Activated B cell treated with CpG ODN at 0.5 μM for 24 hours (primary cell): ENCODE measurements around the gene MYL12A. TPM values are rescaled to one million over a fixed set of nuclear protein-coding genes. Genes with fewer than 3 reads are reported as not detected.

Experiments used
- ATAC-seq: fragments of 200-7000 bp; cut with Tn5 transposase; one replicate; pipeline ENCODE4 v1.10.0; 2021; ENCODE audit warnings: low read depth, mild to moderate bottlenecking, moderate library complexity
- CTCF ChIA-PET: fragments of 350-600 bp; sonication (Branson Sonifier 250); formaldehyde crosslinking; loops from one replicate; lab custom pipeline; 2021; ENCODE audit warnings: antibody characterized with exemption; lab: Charles Lee
- POLR2A ChIA-PET: fragments of 350-600 bp; sonication (Branson Sonifier 250); formaldehyde crosslinking; loops from one replicate; lab custom pipeline; 2021; ENCODE audit warnings: antibody characterized with exemption; lab: Charles Lee
- DNase-seq: peaks from one replicate; pipeline ENCODE4 v3.0.0; 2022
- H3K27ac Mint-ChIP-seq: one replicate; pipeline ENCODE4 v1.8.0; 2020; ENCODE audit warnings: mixed read lengths
- H3K27me3 Mint-ChIP-seq: one replicate; pipeline ENCODE4 v1.8.0; 2021; ENCODE audit warnings: mixed read lengths
- H3K36me3 Mint-ChIP-seq: one replicate; pipeline ENCODE4 v1.8.0; 2021; ENCODE audit warnings: low read depth, mixed read lengths
- H3K4me1 Mint-ChIP-seq: one replicate; pipeline ENCODE4 v1.8.0; 2021; ENCODE audit warnings: mixed read lengths
- H3K4me3 Mint-ChIP-seq: one replicate; pipeline ENCODE4 v1.8.0; 2020; ENCODE audit warnings: mild to moderate bottlenecking, mixed read lengths
- H3K9me3 Mint-ChIP-seq: one replicate; pipeline ENCODE4 v1.8.0; 2020; ENCODE audit warnings: mixed read lengths
- CTCF ChIP-seq: fragments of 200-600 bp; IDR thresholded peaks from one replicate; pipeline ENCODE4 v1.8.0; 2022; ENCODE audit warnings: antibody characterized with exemption, mild to moderate bottlenecking
- intact Hi-C: fragments of 100-400 bp; cut with micrococcal nuclease; formaldehyde crosslinking; loops from one replicate; pipeline ENCODE4 v1.15.1; 2024
- total RNA-seq: library from RNA; stranded (reverse); gene quantifications from 2 replicates; pipeline ENCODE4 v1.2.3, GENCODE V29; 2022

Gene MYL12A
- total RNA-seq, 1 donor from 2014 or later = 394 TPM

- CTCF ChIA-PET = interaction anchor here (0.7 kb wide), 1 partner anchor 21 kb away, joined by 4 read pairs; no protein-coding TSS in a partner anchor
- intact Hi-C loops = no loop called here
- ATAC-seq (no peak), DNase-seq (no peak)
- H3K4me1 Mint-ChIP-seq = no peaks in the 10 kb centered on the region
- H3K27ac Mint-ChIP-seq = no peak overlapping the region
- POLR2A ChIA-PET = no interaction called here
- H3K4me3 Mint-ChIP-seq = no peak overlapping the region
- H3K9me3 Mint-ChIP-seq = peaks cover 2% of the 10 kb centered on the region
- TF ChIP-seq CTCF = no peak
- no peaks in the 10 kb centered on the region for H3K27me3 Mint-ChIP-seq
- H3K36me3 Mint-ChIP-seq = no peaks in the 10 kb centered on the region
Measured at GRCh38 chr18:3225588-3225987, 22.0 kb upstream of the MYL12A start.

GRCh38 chr18:3226048-3226447 is 21.6 kb upstream of the MYL12A start:
- ATAC-seq (no peak), DNase-seq (no peak)
- no peak overlapping the region for H3K4me3 Mint-ChIP-seq
- H3K9me3 Mint-ChIP-seq = peaks cover 2% of the 10 kb centered on the region
- no peak overlapping the region for H3K27ac Mint-ChIP-seq
- CTCF ChIA-PET = interaction anchor here (0.7 kb wide), 1 partner anchor 20 kb away, joined by 4 read pairs; no protein-coding TSS in a partner anchor
- POLR2A ChIA-PET = interaction anchor here (1.0 kb wide), 1 partner anchor 46 kb away, joined by 3 read pairs; no protein-coding TSS in a partner anchor
- no peaks in the 10 kb centered on the region for H3K27me3 Mint-ChIP-seq
- H3K4me1 Mint-ChIP-seq = no peaks in the 10 kb centered on the region
- TF ChIP-seq CTCF = no peak
- intact Hi-C loops = no loop called here
- H3K36me3 Mint-ChIP-seq = no peaks in the 10 kb centered on the region

- peaks cover 2% of the 10 kb centered on the region for H3K9me3 Mint-ChIP-seq
- H3K4me3 Mint-ChIP-seq = no peak overlapping the region
- ChIA-PET CTCF (interaction anchor here (1.6 kb wide), 1 partner anchor 11 kb away, joined by 3 read pairs; the partner anchor contains the start of gene MYOM1), POLR2A (no interaction called here)
- intact Hi-C loops = no loop called here
- H3K27ac Mint-ChIP-seq = no peak overlapping the region
- TF ChIP-seq CTCF = no peak
- DNase-seq (no peak), ATAC-seq (no peak)
- peaks cover 2% of the 10 kb centered on the region for H3K36me3 Mint-ChIP-seq
- H3K4me1 Mint-ChIP-seq = no peaks in the 10 kb centered on the region
- H3K27me3 Mint-ChIP-seq = no peaks in the 10 kb centered on the region
Measured at GRCh38 chr18:3230401-3231334, 16.9 kb upstream of the MYL12A start.

GRCh38 chr18:3233004-3233403 is 14.6 kb upstream of the MYL12A start:
- ChIA-PET POLR2A (no interaction called here), CTCF (no interaction called here)
- TF ChIP-seq CTCF = no peak
- Mint-ChIP-seq H3K4me3 (no peak overlapping the region), H3K27me3 (no peaks in the 10 kb centered on the region), H3K9me3 (no peaks in the 10 kb centered on the region), H3K36me3 (peaks cover 2% of the 10 kb centered on the region), H3K27ac (no peak overlapping the region), H3K4me1 (no peaks in the 10 kb centered on the region)
- DNase-seq = no peak
- no peak for ATAC-seq
- intact Hi-C loops = no loop called here

- ChIA-PET CTCF (interaction anchor here (1.1 kb wide), 2 partner anchors 13 to 82 kb away, joined by 5 to 6 read pairs; no protein-coding TSS in a partner anchor), POLR2A (no interaction called here)
- Mint-ChIP-seq H3K27ac (no peak overlapping the region), H3K27me3 (no peaks in the 10 kb centered on the region), H3K36me3 (peaks cover 2% of the 10 kb centered on the region), H3K4me1 (no peaks in the 10 kb centered on the region), H3K9me3 (no peaks in the 10 kb centered on the region), H3K4me3 (no peak overlapping the region)
- TF ChIP-seq CTCF = no peak
- intact Hi-C loops = no loop called here
- ATAC-seq (no peak), DNase-seq (no peak)
Measured at GRCh38 chr18:3233433-3234168, 14.0 kb upstream of the MYL12A start.
